Measurements from ENCODE around the gene HSPA6. TPM values are rescaled to one million over a fixed set of nuclear protein-coding genes. Genes with fewer than 3 reads are reported as not detected.

Gene HSPA6
- total and polyA plus RNA-seq, 10 of the 15 experiments (the other 5 are each of a cell fraction or from before 2014, with no cell fraction given) = 0.05 to 8.8 (median 0.66) TPM

DNA sequence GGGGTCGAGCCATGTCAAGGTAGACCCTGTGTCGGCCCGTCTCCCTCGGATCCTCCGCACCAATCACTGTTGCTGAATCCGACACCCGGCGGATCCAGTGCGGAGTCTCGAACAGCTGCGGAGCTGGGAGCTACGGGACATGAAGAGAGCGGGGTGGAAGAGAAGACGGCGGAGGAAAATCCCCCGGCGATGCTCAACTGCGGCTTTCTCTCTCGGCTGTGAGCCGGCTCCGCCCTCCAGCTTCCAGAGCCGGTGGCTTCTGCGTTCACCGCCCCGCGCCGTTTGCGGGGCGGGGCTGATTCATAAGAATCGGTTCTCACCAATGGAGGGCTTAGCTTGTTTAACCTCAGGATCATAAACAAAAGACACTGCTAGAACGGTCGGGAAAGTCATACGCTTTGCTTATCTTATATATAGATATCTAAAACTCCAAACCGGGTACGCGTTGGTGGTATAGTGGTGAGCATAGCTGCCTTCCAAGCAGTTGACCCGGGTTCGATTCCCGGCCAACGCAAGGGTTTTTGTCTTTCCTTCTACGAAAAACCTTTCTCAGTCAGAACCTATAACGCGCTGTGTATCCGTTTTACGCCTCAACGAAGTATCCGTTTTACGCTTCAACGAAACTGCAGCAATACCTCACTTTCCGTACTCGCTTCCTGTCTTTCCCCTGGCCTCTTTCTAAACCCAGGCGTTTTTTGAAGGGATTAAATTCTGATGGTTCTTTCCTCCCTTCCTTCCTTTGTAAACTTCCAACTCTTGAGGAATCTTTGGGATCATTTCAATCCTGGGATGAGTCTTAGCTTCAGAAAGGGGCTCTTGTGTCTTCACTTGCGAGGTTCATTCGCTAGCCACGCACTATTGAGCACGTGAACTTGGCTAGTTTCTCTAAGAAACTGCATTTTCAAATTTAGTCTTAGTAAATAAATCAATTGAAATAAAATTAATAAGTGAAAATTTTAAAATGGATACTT lies 6.6 kb downstream of the HSPA6 start (continued):
- TF ChIP-seq, protein P1, sequence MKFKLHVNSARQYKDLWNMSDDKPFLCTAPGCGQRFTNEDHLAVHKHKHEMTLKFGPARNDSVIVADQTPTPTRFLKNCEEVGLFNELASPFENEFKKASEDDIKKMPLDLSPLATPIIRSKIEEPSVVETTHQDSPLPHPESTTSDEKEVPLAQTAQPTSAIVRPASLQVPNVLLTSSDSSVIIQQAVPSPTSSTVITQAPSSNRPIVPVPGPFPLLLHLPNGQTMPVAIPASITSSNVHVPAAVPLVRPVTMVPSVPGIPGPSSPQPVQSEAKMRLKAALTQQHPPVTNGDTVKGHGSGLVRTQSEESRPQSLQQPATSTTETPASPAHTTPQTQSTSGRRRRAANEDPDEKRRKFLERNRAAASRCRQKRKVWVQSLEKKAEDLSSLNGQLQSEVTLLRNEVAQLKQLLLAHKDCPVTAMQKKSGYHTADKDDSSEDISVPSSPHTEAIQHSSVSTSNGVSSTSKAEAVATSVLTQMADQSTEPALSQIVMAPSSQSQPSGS (IDR thresholded peaks at IDR 0.05; ENCODE audit: low read length) = 0 out of 2 replicates have a peak, but pooled peaks have one; percentile 22
- TF ChIP-seq CBX5 (IDR thresholded peaks at IDR 0.05; ENCODE audit: low read depth) (0 out of 2 replicates have a peak, but pooled peaks have one; percentile 51), ZNF217 (IDR thresholded peaks at IDR 0.05) (0 out of 2 replicates have a peak, but pooled peaks have one; percentile 48), RAD51 (IDR thresholded peaks at IDR 0.05) (peak; percentile 46), RUNX3 (IDR thresholded peaks at IDR 0.05; ENCODE audit: low read length) (peak; percentile 46), ZNF24 (IDR thresholded peaks at IDR 0.05) (peak; percentile 100), TARDBP (IDR thresholded peaks at IDR 0.05; ENCODE audit: borderline replicate concordance) (peak; percentile 96), MTA3 (IDR thresholded peaks at IDR 0.05; ENCODE audit: borderline replicate concordance, low read length) (peak; percentile 70; the same call in 1 of the 2 replicates), IKZF1 (conservative IDR thresholded peaks at IDR 0.05) (peak; percentile 91), NBN (IDR thresholded peaks at IDR 0.05) (peak; percentile 95), BHLHE40 (IDR thresholded peaks at IDR 0.05; ENCODE audit: borderline replicate concordance in 1 of 2, low read depth in 2 of 2, low read length in 1 of 2) (0 out of 4 replicates have a peak, but pooled peaks of 1 of the 2 experiments have one; percentile 29), NFIC (IDR thresholded peaks at IDR 0.05; ENCODE audit: low read depth, low read length) (peak; percentile 46; the same call in 1 of the 2 replicates), HCFC1 (IDR thresholded peaks at IDR 0.05; ENCODE audit: low read length) (0 out of 2 replicates have a peak, but pooled peaks have one; percentile 31), SREBF2 (IDR thresholded peaks at IDR 0.05; ENCODE audit: low read length) (peak; percentile 93), GATAD2B (conservative IDR thresholded peaks at IDR 0.05; ENCODE audit: low read depth) (peak; percentile 75), ETV6 (conservative IDR thresholded peaks at IDR 0.05 in 1 of 2, IDR thresholded peaks at IDR 0.05 in 1 of 2; ENCODE audit: borderline replicate concordance in 1 of 2, low read depth in 1 of 2) (peak in 1 of 2 experiments; percentile 91; a peak in 2 of 4 replicates), YY1 (IDR thresholded peaks at IDR 0.05; ENCODE audit: low read depth, low read length) (0 out of 2 replicates have a peak, but pooled peaks have one; percentile 52), TCF7 (IDR thresholded peaks at IDR 0.05; ENCODE audit: borderline replicate concordance) (0 out of 2 replicates have a peak, but pooled peaks have one; percentile 14), ATF7 (IDR thresholded peaks at IDR 0.05; ENCODE audit: low read depth) (peak; percentile 69)
- TF ChIP-seq, protein P2, sequence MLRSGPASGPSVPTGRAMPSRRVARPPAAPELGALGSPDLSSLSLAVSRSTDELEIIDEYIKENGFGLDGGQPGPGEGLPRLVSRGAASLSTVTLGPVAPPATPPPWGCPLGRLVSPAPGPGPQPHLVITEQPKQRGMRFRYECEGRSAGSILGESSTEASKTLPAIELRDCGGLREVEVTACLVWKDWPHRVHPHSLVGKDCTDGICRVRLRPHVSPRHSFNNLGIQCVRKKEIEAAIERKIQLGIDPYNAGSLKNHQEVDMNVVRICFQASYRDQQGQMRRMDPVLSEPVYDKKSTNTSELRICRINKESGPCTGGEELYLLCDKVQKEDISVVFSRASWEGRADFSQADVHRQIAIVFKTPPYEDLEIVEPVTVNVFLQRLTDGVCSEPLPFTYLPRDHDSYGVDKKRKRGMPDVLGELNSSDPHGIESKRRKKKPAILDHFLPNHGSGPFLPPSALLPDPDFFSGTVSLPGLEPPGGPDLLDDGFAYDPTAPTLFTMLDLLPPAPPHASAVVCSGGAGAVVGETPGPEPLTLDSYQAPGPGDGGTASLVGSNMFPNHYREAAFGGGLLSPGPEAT (IDR thresholded peaks at IDR 0.05; ENCODE audit: low read depth) = peak; percentile 88
- TF ChIP-seq, protein P3, sequence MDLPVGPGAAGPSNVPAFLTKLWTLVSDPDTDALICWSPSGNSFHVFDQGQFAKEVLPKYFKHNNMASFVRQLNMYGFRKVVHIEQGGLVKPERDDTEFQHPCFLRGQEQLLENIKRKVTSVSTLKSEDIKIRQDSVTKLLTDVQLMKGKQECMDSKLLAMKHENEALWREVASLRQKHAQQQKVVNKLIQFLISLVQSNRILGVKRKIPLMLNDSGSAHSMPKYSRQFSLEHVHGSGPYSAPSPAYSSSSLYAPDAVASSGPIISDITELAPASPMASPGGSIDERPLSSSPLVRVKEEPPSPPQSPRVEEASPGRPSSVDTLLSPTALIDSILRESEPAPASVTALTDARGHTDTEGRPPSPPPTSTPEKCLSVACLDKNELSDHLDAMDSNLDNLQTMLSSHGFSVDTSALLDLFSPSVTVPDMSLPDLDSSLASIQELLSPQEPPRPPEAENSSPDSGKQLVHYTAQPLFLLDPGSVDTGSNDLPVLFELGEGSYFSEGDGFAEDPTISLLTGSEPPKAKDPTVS (IDR thresholded peaks at IDR 0.05; ENCODE audit: low read depth, low read length) = peak; percentile 81; the same call in 1 of the 2 replicates
- TF ChIP-seq, protein P4, sequence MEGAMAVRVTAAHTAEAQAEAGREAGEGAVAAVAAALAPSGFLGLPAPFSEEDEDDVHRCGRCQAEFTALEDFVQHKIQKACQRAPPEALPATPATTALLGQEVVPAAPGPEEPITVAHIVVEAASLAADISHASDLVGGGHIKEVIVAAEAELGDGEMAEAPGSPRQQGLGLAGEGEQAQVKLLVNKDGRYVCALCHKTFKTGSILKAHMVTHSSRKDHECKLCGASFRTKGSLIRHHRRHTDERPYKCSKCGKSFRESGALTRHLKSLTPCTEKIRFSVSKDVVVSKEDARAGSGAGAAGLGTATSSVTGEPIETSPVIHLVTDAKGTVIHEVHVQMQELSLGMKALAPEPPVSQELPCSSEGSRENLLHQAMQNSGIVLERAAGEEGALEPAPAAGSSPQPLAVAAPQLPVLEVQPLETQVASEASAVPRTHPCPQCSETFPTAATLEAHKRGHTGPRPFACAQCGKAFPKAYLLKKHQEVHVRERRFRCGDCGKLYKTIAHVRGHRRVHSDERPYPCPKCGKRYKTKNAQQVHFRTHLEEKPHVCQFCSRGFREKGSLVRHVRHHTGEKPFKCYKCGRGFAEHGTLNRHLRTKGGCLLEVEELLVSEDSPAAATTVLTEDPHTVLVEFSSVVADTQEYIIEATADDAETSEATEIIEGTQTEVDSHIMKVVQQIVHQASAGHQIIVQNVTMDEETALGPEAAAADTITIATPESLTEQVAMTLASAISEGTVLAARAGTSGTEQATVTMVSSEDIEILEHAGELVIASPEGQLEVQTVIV (IDR thresholded peaks at IDR 0.05; ENCODE audit: borderline replicate concordance, partially characterized antibody) = peak; percentile 90

Measured in GM12878 (cell line).